Measurements from ENCODE around the gene GSTA2.
A peak's percentile ranks its signal among the peaks of the same experiment; 100 is the strongest.
"Not testable (repeated sequence)": the region's sequence is repeated elsewhere in the genome, so short reads cannot be mapped to it uniquely, and the experiment has no call there.

The GSTA2 gene

DNA sequence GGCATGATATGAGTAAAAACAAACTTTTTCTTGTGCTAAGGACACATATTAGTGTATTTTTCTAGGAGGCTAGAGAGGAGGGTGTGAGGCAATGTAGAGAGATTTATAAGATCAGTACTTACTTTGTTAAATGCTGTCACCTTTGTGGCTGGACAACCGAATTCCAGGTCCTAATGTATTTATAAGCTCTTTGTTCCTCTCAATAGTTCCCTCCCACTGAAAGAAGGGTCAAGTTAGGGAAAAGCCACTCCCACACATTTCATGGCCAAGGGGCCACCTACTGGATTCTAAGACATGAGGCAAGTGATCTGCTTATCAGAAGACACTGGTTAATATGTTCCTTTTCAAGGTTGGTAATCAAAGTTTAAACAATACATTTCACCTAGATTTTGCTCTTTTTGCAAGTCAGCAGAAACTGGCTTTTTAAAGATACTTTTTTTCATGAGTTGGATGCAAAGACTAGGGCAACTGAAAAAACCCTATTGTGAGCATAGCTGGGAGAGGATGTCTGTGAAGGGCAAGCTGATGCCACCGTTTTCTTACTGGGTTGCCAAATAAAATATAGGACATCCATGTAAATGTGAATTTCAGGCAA lies at the start of gene GSTA2:
Gene GSTA2, minus strand, starts transcription at position 154 of the 595 bp plus-strand sequence. CDS start 5,528 bp downstream, outside the sequence.
- not testable (repeated sequence) for DNase-seq (ENCODE audit: low read depth)

DNA sequence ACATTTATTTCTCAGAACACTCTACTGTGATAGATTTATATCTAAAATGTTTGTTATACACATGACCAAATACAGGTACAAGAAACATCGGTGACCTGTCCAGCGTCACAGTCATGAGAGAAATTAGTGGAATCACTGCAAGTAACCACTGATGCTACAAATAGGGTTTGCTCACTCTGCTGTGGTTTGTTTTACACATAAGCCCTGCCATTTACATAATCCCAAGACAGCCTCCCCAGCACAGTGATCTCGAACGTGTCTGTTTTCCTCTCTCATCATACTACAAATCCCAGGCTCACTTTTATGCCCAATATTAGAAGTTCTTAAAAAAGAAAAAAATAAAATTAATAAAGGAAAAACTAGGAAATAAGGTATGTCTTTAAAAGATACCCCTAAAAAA lies 46.5 kb upstream of the GSTA2 start:
- DNase-seq (ENCODE audit: low read depth) = peak; percentile 4

DNA sequence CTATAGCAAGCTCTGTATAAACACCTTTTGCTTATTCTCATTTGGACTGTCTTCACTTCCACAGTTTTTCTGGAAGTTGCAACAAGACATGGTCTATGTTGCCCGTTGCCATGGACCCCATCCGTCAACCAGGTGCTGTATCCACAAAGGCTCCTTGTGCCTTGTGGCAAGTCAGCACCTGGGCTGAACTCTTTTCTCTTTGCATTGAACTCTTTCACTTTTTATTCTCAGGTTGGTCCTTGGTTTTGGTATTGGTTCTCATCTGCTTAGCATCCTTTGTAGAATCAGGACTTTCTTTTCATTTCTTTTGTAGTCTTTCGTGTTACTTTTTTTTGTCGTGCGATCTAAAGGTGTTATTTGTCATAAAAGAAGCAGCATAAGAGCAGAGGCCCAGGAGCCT lies 45.4 kb upstream of the GSTA2 start:
- DNase-seq (ENCODE audit: low read depth) = no peak

DNA sequence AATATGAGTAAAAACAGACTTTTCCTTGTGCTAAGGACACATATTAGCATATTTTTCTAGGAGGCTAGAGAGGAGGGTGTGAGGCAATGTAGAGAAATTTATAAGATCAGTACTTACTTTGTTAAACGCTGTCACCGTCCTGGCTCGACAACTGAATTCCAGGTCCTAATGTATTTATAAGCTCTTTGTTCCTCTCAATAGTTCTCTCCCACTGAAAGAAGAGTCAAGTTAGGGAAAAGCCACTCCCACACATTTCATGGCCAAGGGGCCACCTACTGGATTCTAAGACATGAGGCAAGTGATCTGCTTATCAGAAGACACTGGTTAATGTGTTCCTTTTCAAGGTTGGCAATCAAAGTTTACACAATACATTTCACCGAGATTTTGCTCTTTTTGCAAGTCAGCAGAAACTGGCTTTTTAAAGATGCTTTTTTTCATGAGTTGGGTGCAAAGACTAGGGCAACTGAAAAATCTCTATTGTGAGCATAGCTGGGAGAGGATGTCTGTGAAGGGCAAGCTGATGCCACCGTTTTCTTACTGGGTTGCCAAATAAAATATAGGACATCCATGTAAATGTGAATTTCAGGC lies 40.5 kb upstream of the GSTA2 start, which contains the start of gene GSTA1:
Gene GSTA1, minus strand, starts transcription at position 149 of the 588 bp plus-strand sequence. CDS start 4,549 bp downstream, outside the sequence.
- not testable (repeated sequence) for DNase-seq (ENCODE audit: low read depth)

DNA sequence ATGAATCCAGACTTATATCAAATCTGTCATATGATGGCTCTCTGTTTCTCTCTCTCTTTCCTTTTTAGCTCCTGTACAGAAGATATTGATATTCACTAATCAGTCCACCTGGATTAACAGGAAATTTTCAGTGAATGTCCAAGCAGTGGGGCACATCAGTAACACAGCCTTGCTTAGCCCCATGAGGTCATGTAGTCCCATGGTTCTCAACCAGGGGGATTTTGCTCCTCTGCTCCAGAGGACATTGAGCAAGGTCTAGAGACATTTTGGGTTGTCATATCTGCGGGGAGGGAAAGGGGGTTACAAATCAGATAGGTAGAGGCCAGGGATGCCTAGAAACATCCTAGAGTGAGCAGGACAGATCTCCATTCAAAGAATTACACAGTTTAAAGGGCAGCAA lies 39.5 kb upstream of the GSTA2 start:
- DNase-seq (ENCODE audit: low read depth) = no peak

DNA sequence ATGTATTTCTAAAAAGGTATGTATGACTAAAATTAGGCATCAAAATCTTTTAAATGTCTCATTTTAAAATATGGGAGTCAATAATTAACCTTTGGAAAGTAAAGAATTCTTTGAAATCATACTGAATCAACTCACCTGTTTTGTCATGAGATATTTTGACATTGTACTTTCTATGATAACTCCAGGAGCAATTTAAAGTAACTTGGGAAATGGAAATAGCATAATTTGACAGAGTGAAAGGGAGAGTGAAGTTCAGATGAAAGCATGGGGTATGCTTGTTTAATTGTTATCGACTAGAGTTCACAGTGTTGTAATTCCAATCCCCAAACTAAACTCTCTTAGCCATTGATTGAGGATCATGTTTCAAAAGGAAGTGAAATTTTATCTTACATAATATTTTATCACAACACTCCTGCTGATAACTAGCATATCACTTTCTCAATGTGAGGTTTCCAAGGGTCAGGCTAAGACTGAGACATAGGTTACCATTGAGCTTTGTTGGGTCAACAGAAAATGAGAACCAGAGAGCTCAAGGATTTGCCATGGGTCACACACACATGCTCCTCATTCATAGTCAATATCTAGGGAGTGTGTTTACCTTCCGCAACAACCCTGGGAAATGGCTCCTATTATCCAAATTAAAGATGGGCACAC lies 38.0 kb upstream of the GSTA2 start:
- DNase-seq (ENCODE audit: low read depth) = no peak

GRCh38 chr6:52799272-52799671 lies 36.0 kb upstream of the GSTA2 start:
- DNase-seq (ENCODE audit: low read depth) = peak; percentile 1

DNA sequence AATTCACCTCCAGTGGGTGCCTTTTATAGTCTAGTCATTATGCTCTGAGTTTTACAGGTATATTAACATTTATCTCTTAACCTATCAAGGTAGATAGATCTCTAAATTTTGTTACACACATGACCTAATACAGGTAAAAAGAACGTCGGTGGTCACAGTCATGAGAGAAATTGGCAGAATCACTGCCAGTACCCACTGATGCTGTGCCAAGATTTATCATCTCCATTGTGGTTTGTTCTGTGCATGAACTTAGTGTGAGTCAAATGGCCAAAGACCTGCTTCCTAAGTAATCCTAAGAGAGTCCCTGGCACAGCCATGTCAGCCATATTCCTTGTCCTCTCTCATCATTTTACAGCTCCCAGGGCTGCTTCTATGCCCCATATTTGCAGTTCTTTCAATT lies 31.1 kb upstream of the GSTA2 start:
- DNase-seq (ENCODE audit: low read depth) = not testable (repeated sequence)

GRCh38 chr6:52790861-52791260 lies 27.6 kb upstream of the GSTA2 start:
- DNase-seq (ENCODE audit: low read depth) = no peak

- peak; percentile 20 for DNase-seq (ENCODE audit: low read depth)
Observed at GRCh38 chr6:52789658-52790057, 26.4 kb upstream of the GSTA2 start.

DNA sequence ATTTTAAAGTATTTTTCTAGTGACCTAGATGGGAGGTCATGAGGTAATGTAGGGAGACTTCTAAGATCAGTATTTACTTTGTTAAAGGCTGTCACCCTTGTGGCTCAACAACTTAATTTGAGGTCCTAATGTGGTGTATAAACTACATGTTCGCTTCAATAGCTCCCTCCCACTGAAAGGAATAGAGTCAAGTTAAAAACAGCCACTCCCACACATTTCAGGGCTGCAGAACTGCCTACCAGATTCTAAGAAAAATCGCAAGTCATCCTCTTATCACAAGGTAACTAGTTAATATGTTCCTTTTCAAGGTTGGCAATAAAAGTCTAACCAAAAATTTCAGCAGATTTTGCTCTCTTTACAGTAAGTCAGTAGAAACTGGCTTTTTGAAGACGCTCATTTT lies 25.2 kb upstream of the GSTA2 start:
- peak; percentile 39 for DNase-seq (ENCODE audit: low read depth)

- no peak for DNase-seq (ENCODE audit: low read depth)
Observed at GRCh38 chr6:52787917-52788316, 24.6 kb upstream of the GSTA2 start.

GRCh38 chr6:52786249-52786956 lies 23.1 kb upstream of the GSTA2 start:
- DNase-seq (ENCODE audit: low read depth) = no peak

DNA sequence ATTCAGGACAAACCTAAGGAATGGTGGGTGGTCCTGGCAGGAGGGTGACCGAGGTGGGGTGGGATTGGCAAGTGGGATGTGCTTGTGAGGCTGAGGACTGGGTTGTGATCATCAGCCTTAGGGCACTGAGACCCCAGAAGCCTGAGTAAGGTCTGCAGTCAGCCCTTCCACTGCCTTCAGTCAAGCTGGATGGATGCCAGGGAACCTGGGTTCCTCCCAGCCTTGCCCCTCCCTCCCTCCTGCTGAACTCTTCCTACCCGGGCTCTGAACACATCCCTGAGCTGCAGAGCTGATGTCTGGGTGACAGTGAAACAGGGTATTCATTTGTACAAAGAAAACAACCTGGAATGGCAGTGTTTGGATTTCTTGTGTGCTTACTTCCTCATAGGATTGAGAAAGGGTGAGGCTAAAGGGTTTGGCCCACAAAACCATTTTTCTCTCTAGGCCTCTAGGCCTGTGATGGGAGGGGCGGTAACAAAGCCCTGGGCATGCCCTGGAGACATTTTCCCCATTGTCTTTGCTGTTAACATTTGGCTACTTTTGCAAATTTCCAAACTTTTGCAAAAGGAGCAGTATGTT lies 19.5 kb upstream of the GSTA2 start:
- DNase-seq (ENCODE audit: low read depth) = not testable (repeated sequence)

DNA sequence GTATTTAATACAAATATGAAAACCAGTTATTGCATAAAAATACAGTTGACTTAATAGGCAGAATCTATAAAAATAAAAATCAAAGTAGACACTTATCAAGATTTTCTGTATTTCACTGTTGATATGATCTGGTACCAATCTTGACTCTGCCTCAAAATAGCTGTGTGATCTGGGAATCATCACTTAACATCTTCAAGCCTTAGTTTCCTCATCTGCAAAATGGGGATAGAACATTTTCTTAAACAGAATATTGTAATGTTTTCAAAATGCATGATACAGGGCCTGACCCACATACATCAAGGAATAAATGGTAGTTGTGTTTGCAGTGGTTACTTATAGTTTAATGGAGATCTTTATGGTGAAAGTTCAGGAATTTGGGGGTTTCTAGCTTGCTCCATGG lies 18.9 kb upstream of the GSTA2 start:
- DNase-seq (ENCODE audit: low read depth) = not testable (repeated sequence)

DNA sequence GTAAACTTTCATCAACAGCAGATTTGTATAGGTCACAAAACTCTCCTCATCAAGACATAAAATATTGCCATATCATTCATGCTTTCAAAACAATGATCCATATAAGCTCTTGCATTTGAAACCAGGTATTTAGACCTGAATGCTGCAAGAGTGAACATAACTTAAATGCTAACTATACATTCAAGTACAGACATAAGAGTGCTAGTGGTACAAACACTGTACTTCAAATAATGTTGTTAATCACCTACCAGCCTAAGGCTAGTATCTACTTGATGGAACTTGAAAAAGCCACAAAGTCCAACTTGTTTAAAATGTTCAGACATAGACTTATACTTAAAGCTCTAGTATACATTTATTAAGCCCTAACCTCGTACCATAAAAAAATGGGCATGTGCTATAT lies 16.0 kb upstream of the GSTA2 start:
- no peak for DNase-seq (ENCODE audit: low read depth)

- not testable (repeated sequence) for DNase-seq (ENCODE audit: low read depth)
Observed at GRCh38 chr6:52776711-52777351, 13.6 kb upstream of the GSTA2 start.

GRCh38 chr6:52769399-52769798 lies 6.1 kb upstream of the GSTA2 start:
- peak; percentile 76 for DNase-seq (ENCODE audit: low read depth)

GRCh38 chr6:52767658-52768057 lies 4.4 kb upstream of the GSTA2 start:
- DNase-seq (ENCODE audit: low read depth) = not testable (repeated sequence)

DNA sequence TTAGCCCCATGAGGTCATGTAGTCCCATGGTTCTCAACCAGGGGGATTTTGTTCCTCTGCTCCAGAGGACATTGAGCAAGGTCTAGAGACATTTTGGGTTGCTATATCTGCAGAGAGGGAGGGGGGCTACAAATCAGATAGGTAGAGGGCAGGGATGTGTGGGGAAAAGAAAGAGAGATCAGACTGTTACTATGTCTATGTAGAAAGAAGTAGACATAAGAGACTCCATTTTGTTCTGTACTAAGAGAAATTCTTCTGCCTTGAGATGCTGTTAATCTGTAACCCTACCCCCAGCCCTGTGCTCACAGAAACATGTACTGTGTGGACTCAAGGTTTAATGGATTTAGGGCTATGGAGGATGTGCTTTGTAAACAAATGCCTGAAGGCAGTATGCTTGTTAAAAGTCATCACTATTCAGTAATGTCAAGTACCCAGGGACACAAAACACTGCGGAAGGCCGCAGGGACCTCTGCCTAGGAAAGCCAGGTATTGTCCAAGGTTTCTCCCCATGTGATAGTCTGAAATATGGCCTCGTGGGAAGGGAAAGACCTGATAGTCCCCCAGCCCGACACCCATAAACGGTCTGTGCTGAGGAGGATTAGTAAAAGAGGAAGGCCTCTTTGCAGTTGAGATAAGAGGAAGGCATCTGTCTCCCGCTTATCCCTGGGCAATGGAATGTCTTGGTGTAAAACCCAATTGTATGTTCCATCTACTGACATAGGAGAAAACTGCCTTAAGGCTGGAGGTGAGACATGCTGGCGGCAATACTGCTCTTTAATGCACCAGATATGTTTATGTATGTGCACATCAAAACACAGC lies 1.4 kb downstream of the GSTA2 start:
- DNase-seq (ENCODE audit: low read depth) = not testable (repeated sequence)

Data from amniotic epithelial cell (primary cell).